Calu3 (cell line): ENCODE data around the gene RERE. TPM values are rescaled to one million over a fixed set of nuclear protein-coding genes. Genes with fewer than 3 reads are reported as not detected.

Source experiments
- BruUV-seq: library from RNA; stranded (reverse); fragments of 400-500 nt; replicated peaks from 2 replicates; lab custom pipeline; 2021; lab: Mats Ljungman, UMichigan
- CTCF ChIA-PET: fragments of 300-600 bp; sonication (Branson Sonifier 250); formaldehyde crosslinking; loops from one replicate; lab custom pipeline; 2022; ENCODE audit warnings: antibody characterized with exemption; lab: Charles Lee
- DNase-seq: peaks from one replicate; pipeline ENCODE4 v3.0.0; 2022
- H3K27ac Mint-ChIP-seq: one replicate; pipeline ENCODE4 v1.8.0; 2022; ENCODE audit warnings: mixed read lengths; ENCODE audit not compliant: unreplicated experiment
- H3K27me3 Mint-ChIP-seq: one replicate; pipeline ENCODE4 v1.8.0; 2022; ENCODE audit warnings: mixed read lengths; ENCODE audit not compliant: unreplicated experiment
- H3K36me3 Mint-ChIP-seq: one replicate; pipeline ENCODE4 v1.8.0; 2022; ENCODE audit warnings: mild to moderate bottlenecking, moderate library complexity, mixed read lengths; ENCODE audit not compliant: insufficient read depth, unreplicated experiment
- H3K4me1 Mint-ChIP-seq: one replicate; pipeline ENCODE4 v1.8.0; 2022; ENCODE audit warnings: mild to moderate bottlenecking, low read depth, mixed read lengths; ENCODE audit not compliant: unreplicated experiment
- H3K4me3 Mint-ChIP-seq: one replicate; pipeline ENCODE4 v1.8.0; 2022; ENCODE audit warnings: mild to moderate bottlenecking, low read depth, moderate library complexity, mixed read lengths; ENCODE audit not compliant: unreplicated experiment
- H3K9me3 Mint-ChIP-seq: one replicate; pipeline ENCODE4 v1.8.0; 2022; ENCODE audit warnings: low read depth, mixed read lengths; ENCODE audit not compliant: unreplicated experiment
- CTCF ChIP-seq: fragments of 200-600 bp; IDR thresholded peaks from one replicate; pipeline ENCODE4 v1.8.0; 2022; ENCODE audit warnings: antibody characterized with exemption; ENCODE audit not compliant: unreplicated experiment
- intact Hi-C: fragments of 100-400 bp; cut with micrococcal nuclease; formaldehyde crosslinking; loops from one replicate; pipeline ENCODE4 v1.10.0; 2022; ENCODE audit not compliant: unreplicated experiment
- total RNA-seq: library from RNA; stranded (reverse); gene quantifications from 2 replicates; pipeline ENCODE4 v1.2.3, GENCODE V29; 2022

Gene RERE
- total RNA-seq, 1 experiment from 2014 or later: 45.9 TPM

- no peaks in the 10 kb centered on the region for H3K27me3 Mint-ChIP-seq
- H3K4me1 Mint-ChIP-seq: peaks cover 26% of the 10 kb centered on the region
- no peak for TF ChIP-seq CTCF
- no peak overlapping the region for H3K27ac Mint-ChIP-seq
- no peak for DNase-seq
- H3K36me3 Mint-ChIP-seq: no peaks in the 10 kb centered on the region
- no peaks in the 10 kb centered on the region for H3K9me3 Mint-ChIP-seq
- no TSS peak for BruUV-seq
- CTCF ChIA-PET: interaction anchor here (0.9 kb wide), 1 partner anchor 130 kb away, joined by 3 read pairs; no protein-coding TSS in a partner anchor
- no peak overlapping the region for H3K4me3 Mint-ChIP-seq
- intact Hi-C loops: no loop called here
Measured at GRCh38 chr1:8718850-8719361, 98.5 kb downstream of the RERE start.

GRCh38 chr1:8717148-8717547 is 100.3 kb downstream of the RERE start:
- TF ChIP-seq CTCF: no peak
- Mint-ChIP-seq H3K4me1 (peaks cover 21% of the 10 kb centered on the region), H3K4me3 (no peak overlapping the region), H3K36me3 (no peaks in the 10 kb centered on the region), H3K27me3 (no peaks in the 10 kb centered on the region), H3K27ac (no peak overlapping the region), H3K9me3 (no peaks in the 10 kb centered on the region)
- CTCF ChIA-PET: interaction anchor here (0.5 kb wide), 1 partner anchor 11 kb away, joined by 6 read pairs; no protein-coding TSS in a partner anchor
- BruUV-seq: no TSS peak
- intact Hi-C loops: no loop called here
- no peak for DNase-seq

- H3K27ac Mint-ChIP-seq: no peak overlapping the region
- no peak for TF ChIP-seq CTCF
- peaks cover 30% of the 10 kb centered on the region for H3K4me1 Mint-ChIP-seq
- H3K27me3 Mint-ChIP-seq: no peaks in the 10 kb centered on the region
- DNase-seq: no peak
- BruUV-seq: no TSS peak
- intact Hi-C loops: no loop called here
- no peaks in the 10 kb centered on the region for H3K36me3 Mint-ChIP-seq
- CTCF ChIA-PET: no interaction called here
- no peaks in the 10 kb centered on the region for H3K9me3 Mint-ChIP-seq
- H3K4me3 Mint-ChIP-seq: no peak overlapping the region
Measured at GRCh38 chr1:8716238-8716637, 101.2 kb downstream of the RERE start.

- TF ChIP-seq CTCF: no peak
- CTCF ChIA-PET: no interaction called here
- intact Hi-C loops: no loop called here
Measured at GRCh38 chr1:8714173-8714572, 103.3 kb downstream of the RERE start.

More at GRCh38 chr1:8714173-8714572, 103.3 kb downstream of the RERE start:
- Mint-ChIP-seq H3K9me3 (no peaks in the 10 kb centered on the region), H3K27ac (peak overlapping the region; percentile 77), H3K4me1 (peaks cover 34% of the 10 kb centered on the region), H3K36me3 (no peaks in the 10 kb centered on the region), H3K4me3 (no peak overlapping the region), H3K27me3 (no peaks in the 10 kb centered on the region)
- BruUV-seq: no TSS peak
- DNase-seq: no peak
